Lung microvascular endothelial cell (primary cell): ENCODE data around the gene DNER. TPM values are rescaled to one million over a fixed set of nuclear protein-coding genes. Genes with fewer than 3 reads are reported as not detected.
"Not testable (repeated sequence)": the region's sequence is repeated elsewhere in the genome, so short reads cannot be mapped to it uniquely, and the experiment has no call there.

Experiments
- DNase-seq, 2 donors: peaks; one replicate each; pipeline versions ENCODE4 v3.0.0 to v3.0.0-alpha.2; 2010; ENCODE audit warnings: low read depth in 2 of 2
- total RNA-seq: library from RNA; depleted of rRNA; stranded (reverse); fragments of >200 nt; gene quantifications from 2 replicates; pipeline ENCODE4 v1.2.1, GENCODE V29; 2014

DNER gene
- total RNA-seq, 1 donor from 2014 or later, result under 0.01 TPM

- DNase-seq, result no peak
Observed at GRCh38 chr2:229571243-229571642, 143.1 kb downstream of the DNER start.

GRCh38 chr2:229566370-229566769 is 148.0 kb downstream of the DNER start:
- no peak for DNase-seq

DNA sequence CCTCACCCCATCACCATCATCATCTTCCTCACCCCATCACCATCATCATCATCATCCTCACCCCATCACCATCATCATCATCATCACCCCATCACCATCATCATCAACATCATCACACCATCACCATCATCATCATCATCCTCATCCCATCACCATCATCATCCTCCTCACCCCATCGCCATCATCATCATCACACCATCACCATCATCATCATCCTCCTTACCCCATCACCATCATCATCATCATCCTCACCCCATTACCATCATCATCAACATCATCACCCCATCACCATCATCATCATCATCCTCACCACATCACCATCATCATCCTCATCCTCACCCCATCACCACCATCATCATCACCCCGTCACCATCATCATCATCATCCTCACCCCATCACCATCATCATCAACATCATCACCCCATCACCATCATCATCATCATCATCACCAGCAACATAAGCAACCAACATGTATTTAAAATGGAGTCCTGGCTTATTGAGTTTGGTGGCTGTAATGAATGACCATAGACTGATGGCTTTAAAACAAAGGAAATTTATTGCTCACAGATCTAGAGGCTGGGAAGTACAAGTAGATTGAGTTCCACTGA is 150.0 kb downstream of the DNER start:
- no peak for DNase-seq

- DNase-seq, result no peak
Observed at GRCh38 chr2:229563388-229563787, 151.0 kb downstream of the DNER start.

DNA sequence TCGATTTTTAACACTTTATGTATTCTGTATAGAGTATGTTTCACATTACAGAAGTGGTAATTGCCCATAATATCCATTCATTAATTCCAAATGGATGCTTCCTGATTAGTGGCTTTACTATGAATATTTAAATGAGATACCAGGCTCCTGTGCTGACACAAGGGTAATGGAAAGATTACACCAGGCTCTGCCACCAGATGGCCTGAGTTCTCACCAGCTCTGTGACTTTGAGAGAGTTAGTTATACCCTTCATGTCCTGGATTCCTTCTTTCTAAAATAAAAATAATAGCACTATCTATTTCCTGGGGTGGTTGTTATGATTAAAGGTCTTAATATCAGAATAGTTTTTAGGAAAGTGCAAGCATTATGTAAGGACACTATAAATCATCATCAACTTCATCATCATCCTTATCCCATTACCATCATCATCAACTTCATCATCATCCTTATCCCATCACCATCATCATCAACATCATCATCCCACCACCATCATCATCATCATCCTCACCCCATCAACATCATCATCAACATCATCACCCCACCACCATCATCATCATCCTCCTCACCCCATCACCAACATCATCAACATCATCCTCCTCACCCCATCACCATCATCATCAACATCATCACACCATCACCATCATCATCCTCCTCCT is 151.8 kb downstream of the DNER start:
- no peak for DNase-seq

DNA sequence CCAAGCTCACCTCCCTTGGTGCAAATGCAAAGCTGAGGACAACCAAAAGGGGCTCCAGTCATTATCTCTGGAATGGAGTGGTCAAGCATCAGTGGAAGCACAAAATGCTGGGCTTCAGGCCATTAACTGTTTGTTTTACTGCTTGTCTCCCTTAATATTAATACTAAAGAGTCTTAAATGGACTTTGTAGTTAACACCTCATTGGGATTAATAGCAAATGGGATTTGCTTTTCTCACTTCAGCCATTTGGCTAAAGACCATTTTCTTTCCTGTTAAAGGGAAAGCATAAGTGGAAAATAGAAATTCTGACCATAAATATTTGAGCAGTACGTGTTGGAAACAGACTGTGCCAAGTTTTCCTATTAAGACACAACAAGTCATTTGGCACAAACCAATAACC is 154.4 kb downstream of the DNER start:
- DNase-seq, result no peak

- DNase-seq, result peak in 1 of 2 donors; percentile 19
Observed at GRCh38 chr2:229553091-229553490, 161.3 kb downstream of the DNER start.

- no peak for DNase-seq
Observed at GRCh38 chr2:229543176-229543873, 171.0 kb downstream of the DNER start.

DNA sequence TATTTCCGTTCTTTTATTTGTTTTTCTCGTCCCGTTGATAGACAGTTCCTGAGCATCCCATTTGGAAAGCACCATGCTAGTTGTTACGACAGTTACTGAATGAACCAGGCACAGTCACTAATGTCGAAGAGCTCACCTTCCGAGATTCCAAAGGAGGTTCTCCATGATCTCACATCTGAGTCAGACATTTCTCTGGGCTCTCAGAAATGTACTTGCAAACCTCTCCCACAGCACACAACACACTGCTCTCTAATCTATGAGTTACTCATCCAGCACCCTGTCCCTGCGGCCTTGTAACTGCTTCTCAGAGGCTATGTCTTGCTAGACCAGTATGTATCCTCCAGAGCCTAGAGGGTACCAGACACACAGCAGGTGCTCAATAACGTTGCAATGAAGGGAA is 174.7 kb downstream of the DNER start:
- DNase-seq, result no peak

GRCh38 chr2:229531594-229531993 is 182.8 kb downstream of the DNER start:
- no peak for DNase-seq

GRCh38 chr2:229530434-229530833 is 183.9 kb downstream of the DNER start:
- no peak for DNase-seq

DNA sequence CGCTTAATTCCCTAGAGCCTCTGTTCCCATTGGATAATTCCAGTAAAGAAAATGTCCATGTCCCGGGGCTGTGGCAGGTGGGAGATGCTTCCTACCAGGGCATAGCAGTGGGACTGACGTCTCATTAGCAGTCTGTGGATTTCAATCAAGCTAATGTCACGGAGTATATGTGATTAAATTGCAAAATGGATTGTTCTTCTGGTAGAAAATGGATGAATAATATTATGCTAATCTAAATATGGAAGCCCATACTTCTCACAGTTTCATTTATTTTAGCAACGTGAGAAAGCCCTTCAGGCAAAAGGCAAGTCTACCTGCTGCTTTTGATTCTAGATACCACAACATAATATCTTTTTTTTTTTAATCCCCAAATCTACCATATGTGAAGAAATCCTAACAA is 185.5 kb downstream of the DNER start:
- DNase-seq, result no peak

DNA sequence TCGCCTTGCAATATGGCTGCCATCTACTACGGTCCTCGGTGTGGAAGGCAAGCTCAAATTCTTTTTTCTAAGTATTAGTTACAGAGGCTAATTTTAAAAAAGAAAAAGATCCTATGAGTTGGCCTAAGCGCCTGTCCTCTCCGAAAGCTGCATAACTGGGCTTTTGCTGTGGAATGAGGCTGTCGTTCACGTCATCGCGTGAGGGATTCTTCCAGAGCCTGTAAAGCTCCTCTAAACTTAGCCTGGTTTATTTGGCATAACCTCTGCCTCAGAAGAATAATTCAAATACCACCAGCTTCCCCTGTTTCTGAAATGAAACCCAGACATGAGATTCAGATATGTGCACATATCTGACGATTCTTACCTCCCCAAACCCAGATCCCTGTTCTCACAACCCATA is 187.4 kb downstream of the DNER start:
- DNase-seq, result no peak

- DNase-seq, result no peak
Observed at GRCh38 chr2:229524799-229525198, 189.6 kb downstream of the DNER start.

GRCh38 chr2:229523663-229524062 is 190.7 kb downstream of the DNER start:
- no peak for DNase-seq

DNA sequence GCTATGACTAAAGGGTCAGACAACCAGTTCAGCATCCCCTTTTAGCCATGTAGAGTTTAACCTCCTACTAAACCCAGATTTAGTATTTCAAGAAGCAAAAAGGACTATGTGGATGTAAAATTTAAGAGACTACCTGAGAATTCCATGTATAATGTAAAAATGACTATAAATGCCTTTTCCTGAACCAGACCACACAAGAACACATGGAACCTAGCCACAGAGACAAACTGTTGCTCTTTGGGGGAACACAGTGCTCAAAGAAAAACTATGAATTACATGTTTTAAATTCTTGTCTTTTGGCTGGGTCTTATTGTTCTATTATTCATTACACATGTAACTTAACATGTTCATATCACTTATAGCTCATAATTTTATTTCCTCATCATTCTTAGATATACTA is 192.8 kb downstream of the DNER start:
- DNase-seq, result no peak

DNA sequence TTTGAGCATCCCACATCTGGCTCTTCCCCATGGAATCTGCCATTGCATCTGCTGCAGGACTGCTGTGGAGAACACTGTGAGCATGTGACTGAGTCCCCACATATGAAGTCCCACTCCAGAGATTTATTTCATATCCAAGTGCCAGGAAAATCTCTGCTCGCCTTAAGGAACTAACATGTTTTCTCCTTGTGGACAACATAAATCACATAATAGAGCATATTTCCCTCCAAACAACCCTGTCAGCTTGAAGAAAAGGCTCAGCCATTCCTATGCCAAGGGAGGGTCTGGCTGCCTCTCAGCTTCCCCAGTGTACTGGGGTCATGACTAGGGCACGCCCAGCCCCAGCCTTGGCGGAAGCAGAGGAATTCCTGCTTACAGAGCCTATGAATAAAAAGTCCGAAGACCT is 193.7 kb downstream of the DNER start:
- peak in 1 of 2 donors; percentile 20 for DNase-seq

- DNase-seq, result no peak
Observed at GRCh38 chr2:229519655-229520430, 194.5 kb downstream of the DNER start.

DNA sequence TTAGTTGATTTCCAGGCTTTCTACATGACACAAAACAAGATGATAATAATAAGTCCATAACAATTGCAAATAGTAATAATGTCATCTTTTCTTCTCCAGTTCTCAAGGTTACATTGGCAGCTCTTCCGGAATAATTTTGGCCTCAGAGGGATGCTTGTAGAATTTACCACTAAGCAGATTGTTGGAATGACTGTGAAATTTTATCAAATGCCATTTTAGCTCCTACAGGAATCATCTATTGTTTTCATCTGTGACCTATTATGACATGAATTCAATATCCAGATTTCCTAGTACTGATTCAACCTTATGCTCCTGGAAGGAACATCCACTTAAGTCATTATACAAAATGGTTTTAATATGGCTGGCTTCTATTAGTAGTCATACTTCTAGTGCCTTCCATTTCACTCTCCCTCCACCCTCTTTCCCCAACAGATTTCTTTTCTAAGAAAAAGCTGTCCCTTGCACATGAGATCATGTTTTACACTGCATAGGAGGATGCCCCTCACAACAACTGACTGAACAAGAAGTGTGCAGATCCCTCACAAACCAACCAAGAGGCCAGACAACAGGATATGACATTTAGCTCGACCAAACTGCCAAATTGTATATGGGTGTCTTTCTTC is 200.0 kb downstream of the DNER start:
- DNase-seq, result peak in 1 of 2 donors; percentile 5

- DNase-seq, result no peak
Observed at GRCh38 chr2:229511524-229511923, 202.8 kb downstream of the DNER start.

DNA sequence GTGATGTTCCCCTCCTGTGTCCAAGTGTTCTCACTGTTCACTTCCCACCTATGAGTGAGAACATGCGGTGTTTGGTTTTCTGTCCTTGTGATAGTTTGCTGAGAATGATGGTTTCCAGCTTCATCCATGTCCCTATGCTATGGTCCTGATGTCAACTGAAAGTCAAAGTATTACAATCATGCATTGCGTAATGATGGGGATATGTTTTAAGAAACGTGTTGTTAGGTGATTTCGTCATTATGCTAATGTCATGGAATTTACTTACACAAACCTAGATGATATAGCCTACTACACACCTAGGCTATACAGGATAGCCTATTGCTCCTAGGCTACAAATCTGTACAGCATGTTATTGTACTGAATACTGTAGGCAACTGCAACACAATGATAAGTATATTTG is 207.7 kb downstream of the DNER start:
- not testable (repeated sequence) for DNase-seq
